ENCODE measurements around the gene HDC. TPM values are rescaled to one million over a fixed set of nuclear protein-coding genes. Genes with fewer than 3 reads are reported as not detected.

Gene HDC
- total and polyA plus RNA-seq, 10 donors = 0.22 to 2.9 (median 1.3) TPM; not detected in 3

GRCh38 chr15:50229336-50229735, 36.2 kb downstream of the HDC start:
- no peak for DNase-seq
- Histone ChIP-seq H3K27me3 (replicated peaks in 1 of 7) (no peaks in the 10 kb centered on the region), H3K4me1 (no peaks in the 10 kb centered on the region), H3K36me3 (peaks cover 0 to 11% (median 0%) of the 10 kb centered on the region in 6 donors), H3K4me3 (no peak overlapping the region), H3K9me3 (no peaks in the 10 kb centered on the region), H3K27ac (no peak overlapping the region)
- intact Hi-C loops (cut with DNase I; ENCODE audit: low total_unique reads) = no loop called here
- TF ChIP-seq POLR2A (IDR thresholded peaks at IDR 0.05) (no peak), POLR2AphosphoS5 (IDR thresholded peaks at IDR 0.05) (no peak)
- TF ChIP-seq, protein P1, sequence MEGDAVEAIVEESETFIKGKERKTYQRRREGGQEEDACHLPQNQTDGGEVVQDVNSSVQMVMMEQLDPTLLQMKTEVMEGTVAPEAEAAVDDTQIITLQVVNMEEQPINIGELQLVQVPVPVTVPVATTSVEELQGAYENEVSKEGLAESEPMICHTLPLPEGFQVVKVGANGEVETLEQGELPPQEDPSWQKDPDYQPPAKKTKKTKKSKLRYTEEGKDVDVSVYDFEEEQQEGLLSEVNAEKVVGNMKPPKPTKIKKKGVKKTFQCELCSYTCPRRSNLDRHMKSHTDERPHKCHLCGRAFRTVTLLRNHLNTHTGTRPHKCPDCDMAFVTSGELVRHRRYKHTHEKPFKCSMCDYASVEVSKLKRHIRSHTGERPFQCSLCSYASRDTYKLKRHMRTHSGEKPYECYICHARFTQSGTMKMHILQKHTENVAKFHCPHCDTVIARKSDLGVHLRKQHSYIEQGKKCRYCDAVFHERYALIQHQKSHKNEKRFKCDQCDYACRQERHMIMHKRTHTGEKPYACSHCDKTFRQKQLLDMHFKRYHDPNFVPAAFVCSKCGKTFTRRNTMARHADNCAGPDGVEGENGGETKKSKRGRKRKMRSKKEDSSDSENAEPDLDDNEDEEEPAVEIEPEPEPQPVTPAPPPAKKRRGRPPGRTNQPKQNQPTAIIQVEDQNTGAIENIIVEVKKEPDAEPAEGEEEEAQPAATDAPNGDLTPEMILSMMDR (IDR thresholded peaks at IDR 0.05 in 8 of 11, conservative IDR thresholded peaks at IDR 0.05 in 3 of 11) = no peak
- 73 to 95% (median 82%) methylated on average over 3 of the region's 3 CpGs for WGBS, 5 donors

- TF ChIP-seq POLR2AphosphoS5 (IDR thresholded peaks at IDR 0.05) (no peak), POLR2A (IDR thresholded peaks at IDR 0.05) (no peak)
- TF ChIP-seq, protein P1 (IDR thresholded peaks at IDR 0.05 in 8 of 11, conservative IDR thresholded peaks at IDR 0.05 in 3 of 11) = no peak
- Histone ChIP-seq H3K4me3 (no peak overlapping the region), H3K27me3 (replicated peaks in 1 of 7) (no peaks in the 10 kb centered on the region), H3K27ac (no peak overlapping the region), H3K36me3 (peaks cover 0 to 14% (median 0%) of the 10 kb centered on the region in 6 donors), H3K4me1 (no peaks in the 10 kb centered on the region), H3K9me3 (no peaks in the 10 kb centered on the region)
- no peak for DNase-seq
- intact Hi-C loops (cut with DNase I; ENCODE audit: low total_unique reads) = no loop called here
- 94 to 98% (median 95%) methylated on average over 3 of the region's 3 CpGs for WGBS, 5 donors
These were observed 36.7 kb downstream of the HDC start for GRCh38 chr15:50228866-50229265.

- TF ChIP-seq, protein P1 (IDR thresholded peaks at IDR 0.05 in 8 of 11, conservative IDR thresholded peaks at IDR 0.05 in 3 of 11) = no peak
- TF ChIP-seq POLR2AphosphoS5 (IDR thresholded peaks at IDR 0.05) = no peak
- no peak for TF ChIP-seq POLR2A (IDR thresholded peaks at IDR 0.05)
- Histone ChIP-seq H3K36me3 (peaks cover 0 to 22% (median 0%) of the 10 kb centered on the region in 6 donors), H3K9me3 (no peaks in the 10 kb centered on the region), H3K4me3 (no peak overlapping the region), H3K4me1 (no peaks in the 10 kb centered on the region), H3K27me3 (replicated peaks in 1 of 7) (no peaks in the 10 kb centered on the region), H3K27ac (no peak overlapping the region)
- 91 to 94% (median 92%) methylated on average over 5 of the region's 5 CpGs for WGBS, 5 donors
- no peak for DNase-seq
- intact Hi-C loops (cut with DNase I; ENCODE audit: low total_unique reads) = no loop called here
These were observed 38.5 kb downstream of the HDC start for GRCh38 chr15:50227076-50227475.

DNA sequence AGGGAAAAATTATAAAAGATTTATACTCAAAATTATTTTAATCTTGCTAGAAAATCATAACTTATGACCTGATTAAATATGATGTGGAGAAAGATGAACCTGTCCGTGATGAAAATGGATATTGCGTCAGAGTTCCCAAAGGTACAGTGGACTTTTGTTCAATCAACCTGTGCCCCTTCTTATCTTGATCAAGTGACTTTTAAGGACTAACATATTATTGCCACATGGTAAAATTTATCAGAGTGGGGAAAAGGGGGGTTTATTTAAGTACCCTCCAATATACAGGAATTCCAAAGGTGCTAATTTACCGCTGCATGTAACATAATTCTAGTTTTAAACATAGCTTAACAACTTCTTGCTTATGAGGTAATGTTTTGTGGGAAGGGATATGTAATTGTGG, 39.6 kb downstream of the HDC start:
- Histone ChIP-seq H3K36me3 (peaks cover 0 to 22% (median 0%) of the 10 kb centered on the region in 6 donors), H3K4me3 (no peak overlapping the region), H3K27me3 (replicated peaks in 1 of 7) (no peaks in the 10 kb centered on the region), H3K27ac (no peak overlapping the region), H3K4me1 (no peaks in the 10 kb centered on the region), H3K9me3 (no peaks in the 10 kb centered on the region)
- no peak for DNase-seq
- TF ChIP-seq, protein P1 (IDR thresholded peaks at IDR 0.05 in 8 of 11, conservative IDR thresholded peaks at IDR 0.05 in 3 of 11) = no peak
- TF ChIP-seq POLR2AphosphoS5 (IDR thresholded peaks at IDR 0.05) (no peak), POLR2A (IDR thresholded peaks at IDR 0.05) (no peak)
- intact Hi-C loops (cut with DNase I; ENCODE audit: low total_unique reads) = no loop called here
- 85 to 96% (median 91%) methylated on average over 3 of the region's 3 CpGs for WGBS, 5 donors
